Fibroblast of pulmonary artery (primary cell): ENCODE data around the gene C16orf90.

ENCODE experiments used
- DNase-seq: peaks from one replicate; pipeline ENCODE4 v3.0.0-alpha.2; 2010; ENCODE audit warnings: low read depth
- H3K4me3 ChIP-seq: replicated peaks from 2 replicates; pipeline ENCODE4 v1.5.1; 2011; ENCODE audit warnings: low read depth, mild to moderate bottlenecking, control low read depth, low read length, moderate library complexity
- CTCF ChIP-seq: IDR thresholded peaks from 2 replicates; pipeline ENCODE4 v1.5.1; 2011; ENCODE audit warnings: mild to moderate bottlenecking, control low read depth, low read length, inconsistent platforms; ENCODE audit errors: missing control alignments

Gene C16orf90

GRCh38 chr16:3523281-3523680 lies 28.0 kb upstream of the C16orf90 start:
- H3K4me3 ChIP-seq: no peak overlapping the region
- DNase-seq: no peak
- TF ChIP-seq CTCF: no peak

- DNase-seq: no peak
- H3K4me3 ChIP-seq: no peak overlapping the region
- TF ChIP-seq CTCF: no peak
Observed at GRCh38 chr16:3520841-3521240, 25.6 kb upstream of the C16orf90 start.

GRCh38 chr16:3520413-3520812 lies 25.1 kb upstream of the C16orf90 start:
- DNase-seq: no peak
- TF ChIP-seq CTCF: no peak
- no peak overlapping the region for H3K4me3 ChIP-seq

GRCh38 chr16:3519581-3519980 lies 24.3 kb upstream of the C16orf90 start:
- no peak overlapping the region for H3K4me3 ChIP-seq
- DNase-seq: no peak
- TF ChIP-seq CTCF: no peak

- DNase-seq: no peak
- no peak overlapping the region for H3K4me3 ChIP-seq
- no peak for TF ChIP-seq CTCF
Observed at GRCh38 chr16:3518986-3519348, 23.7 kb upstream of the C16orf90 start.

GRCh38 chr16:3518292-3518985 lies 23.1 kb upstream of the C16orf90 start:
- DNase-seq: no peak
- TF ChIP-seq CTCF: no peak
- no peak overlapping the region for H3K4me3 ChIP-seq

GRCh38 chr16:3515897-3516296 lies 20.6 kb upstream of the C16orf90 start:
- H3K4me3 ChIP-seq: no peak overlapping the region
- no peak for DNase-seq
- no peak for TF ChIP-seq CTCF
